IMR-90 (cell line): Measurements from ENCODE around the gene DSP. TPM values are rescaled to one million over a fixed set of nuclear protein-coding genes. Genes with fewer than 3 reads are reported as not detected.

Experiments used
- ATAC-seq: fragments of 200-7000 bp; cut with Tn5 transposase; 2 replicates; pipeline ENCODE4 v1.9.1; 2020; ENCODE audit warnings: low read depth, mild to moderate bottlenecking, moderate library complexity
- BruUV-seq: library from RNA; stranded (reverse); fragments of 400-500 nt; replicated peaks from 2 replicates; lab custom pipeline; 2021; lab: Mats Ljungman, UMichigan
- CTCF ChIA-PET: fragments of 300-600 bp; formaldehyde crosslinking; extraction: SDS; loops from one replicate; lab custom pipeline; 2021; ENCODE audit warnings: antibody characterized with exemption; lab: Yijun Ruan, JAX
- POLR2A ChIA-PET: fragments of 300-600 bp; sonication (Branson Sonifier 250); formaldehyde crosslinking; loops from one replicate; lab custom pipeline; 2022; ENCODE audit warnings: antibody characterized with exemption; ENCODE audit not compliant: unreplicated experiment; lab: Charles Lee
- DNase-seq: peaks from one replicate; pipeline ENCODE4 v3.0.0; 2013
- H2AFZ ChIP-seq: replicated peaks from 2 replicates; pipeline ENCODE3; 2013; ENCODE audit warnings: low read length, mild to moderate bottlenecking; ENCODE audit not compliant: poor library complexity
- H2AK5ac ChIP-seq: 2 replicates; pipeline ENCODE4 v1.6.1; 2013; ENCODE audit warnings: low read depth, low read length, inconsistent platforms
- H2AK9ac ChIP-seq: replicated peaks from 2 replicates; pipeline ENCODE3; 2013; ENCODE audit warnings: mild to moderate bottlenecking, low read depth, low read length, moderate library complexity; ENCODE audit not compliant: poor library complexity
- H2BK120ac ChIP-seq: 2 replicates; pipeline ENCODE4 v1.6.1; 2013; ENCODE audit warnings: low read depth, low read length, inconsistent platforms
- H2BK15ac ChIP-seq: 3 replicates; pipeline ENCODE4 v1.6.1; 2013; ENCODE audit warnings: low read depth, low read length, inconsistent platforms
- H2BK20ac ChIP-seq: 2 replicates; pipeline ENCODE4 v1.6.1; 2013; ENCODE audit warnings: low read depth, mild to moderate bottlenecking, inconsistent platforms, low read length, moderate library complexity
- H2BK5ac ChIP-seq: 2 replicates; pipeline ENCODE4 v1.6.1; 2013; ENCODE audit warnings: mild to moderate bottlenecking, low read depth, low read length, inconsistent platforms; ENCODE audit not compliant: poor library complexity, severe bottlenecking
- H3K14ac ChIP-seq: replicated peaks from 2 replicates; pipeline ENCODE4 v1.6.1; 2013; ENCODE audit warnings: low read depth, low read length, inconsistent platforms
- H3K18ac ChIP-seq: 2 replicates; pipeline ENCODE4 v1.6.1; 2013; ENCODE audit warnings: low read depth, low read length, control low read depth
- H3K23ac ChIP-seq: 2 replicates; pipeline ENCODE4 v1.6.1; 2013; ENCODE audit warnings: low read depth, low read length, inconsistent platforms
- H3K27ac ChIP-seq: 2 replicates; pipeline ENCODE4 v1.5.1; 2013; ENCODE audit warnings: mild to moderate bottlenecking, control low read depth, low read length; ENCODE audit not compliant: insufficient read depth
- H3K27me3 ChIP-seq: 2 replicates; pipeline ENCODE4 v1.6.1; 2013; ENCODE audit warnings: low read length; ENCODE audit not compliant: control insufficient read depth, insufficient read depth
- H3K36me3 ChIP-seq: 2 replicates; pipeline ENCODE4 v1.6.1; 2013; ENCODE audit warnings: low read length, mixed read lengths; ENCODE audit not compliant: control insufficient read depth, insufficient read depth
- H3K4ac ChIP-seq: 2 replicates; pipeline ENCODE4 v1.6.1; 2013; ENCODE audit warnings: low read depth, low read length, inconsistent platforms
- H3K4me1 ChIP-seq: 2 replicates; pipeline ENCODE4 v1.6.1; 2013; ENCODE audit warnings: low read length, mixed read lengths; ENCODE audit not compliant: control insufficient read depth, insufficient read depth
- H3K4me2 ChIP-seq: 2 replicates; pipeline ENCODE4 v1.6.1; 2013; ENCODE audit warnings: low read depth, mild to moderate bottlenecking, control low read depth, low read length, moderate library complexity
- H3K4me3 ChIP-seq: 2 replicates; pipeline ENCODE4 v1.5.1; 2013; ENCODE audit warnings: low read depth, mild to moderate bottlenecking, control low read depth, low read length, moderate library complexity; ENCODE audit not compliant: insufficient read depth
- H3K56ac ChIP-seq: 2 replicates; pipeline ENCODE4 v1.6.1; 2013; ENCODE audit warnings: low read length, inconsistent platforms; ENCODE audit not compliant: insufficient read depth; ENCODE audit errors: extremely low read depth
- H3K79me1 ChIP-seq, 2 experiments: 2 replicates each; pipeline ENCODE4 v1.6.1; 2013; ENCODE audit warnings: low read length in 2 of 2, inconsistent platforms in 1 of 2, low read depth in 1 of 2
- H3K9ac ChIP-seq: 2 replicates; pipeline ENCODE4 v1.6.1; 2013; ENCODE audit warnings: low read depth, low read length, control low read depth
- H3K9me1 ChIP-seq: 2 replicates; pipeline ENCODE4 v1.6.1; 2013; ENCODE audit warnings: low read length, inconsistent platforms; ENCODE audit not compliant: insufficient read depth
- H3K9me3 ChIP-seq: 2 replicates; pipeline ENCODE4 v1.6.1; 2013; ENCODE audit warnings: low read length; ENCODE audit not compliant: control insufficient read depth, insufficient read depth
- H4K20me1 ChIP-seq: 2 replicates; pipeline ENCODE4 v1.6.1; 2013; ENCODE audit warnings: low read length, inconsistent platforms; ENCODE audit not compliant: insufficient read depth
- H4K5ac ChIP-seq: 2 replicates; pipeline ENCODE4 v1.6.1; 2013; ENCODE audit warnings: mild to moderate bottlenecking, low read depth, low read length, control low read depth
- H4K8ac ChIP-seq, 2 experiments: 2 replicates each; pipeline ENCODE4 v1.6.1; 2013; ENCODE audit warnings: low read depth in 2 of 2, low read length in 2 of 2, control low read depth in 1 of 2, inconsistent platforms in 1 of 2
- H4K91ac ChIP-seq: 2 replicates; pipeline ENCODE4 v1.6.1; 2013; ENCODE audit warnings: low read depth, low read length, inconsistent platforms; ENCODE audit not compliant: insufficient read depth
- CEBPB ChIP-seq: IDR thresholded peaks from 2 replicates; pipeline ENCODE4 v1.6.1; 2012; ENCODE audit warnings: low read depth, low read length, improper control_type of control experiment
- FOS ChIP-seq: fragments of 150-350 bp; IDR thresholded peaks from 2 replicates; pipeline ENCODE4 v1.6.1; 2016; ENCODE audit warnings: low read depth, low read length
- MAFK ChIP-seq: IDR thresholded peaks from 2 replicates; pipeline ENCODE4 v1.6.1; 2012; ENCODE audit warnings: low read depth, low read length, improper control_type of control experiment
- MXI1 ChIP-seq: IDR thresholded peaks from 2 replicates; pipeline ENCODE4 v1.6.1; 2012; ENCODE audit warnings: low read depth, mild to moderate bottlenecking, low read length, moderate library complexity, borderline replicate concordance
- WGBS, 2 experiments: methylation state at CpG; one replicate each; pipeline versions ENCODE4 v1.1.5 to v1.1.7; 2013; ENCODE audit warnings: missing lambda C conversion rate in 2 of 2; ENCODE audit not compliant: insufficient read length in 1 of 2; ENCODE audit errors: extremely low coverage in 2 of 2; 5-methylcytosine and 5-hydroxymethylcytosine counted together
- dilution Hi-C: fragments of 300-500 bp; cut with HindIII; formaldehyde crosslinking; loops from one replicate; pipeline ENCODE4 v1.14.3; 2018; ENCODE audit warnings: low sequenced_read_pairs; ENCODE audit not compliant: unreplicated experiment
- in situ Hi-C: fragments of 300-500 bp; cut with MboI; formaldehyde crosslinking; loops from 3 replicates; pipeline ENCODE4 v1.14.3; 2019; ENCODE audit warnings: low sequenced_read_pairs, inconsistent platforms, mixed read lengths
- intact Hi-C: fragments of 100-400 bp; cut with micrococcal nuclease; formaldehyde crosslinking; loops from 2 replicates; pipeline ENCODE4 v1.10.0; 2022
- polyA plus RNA-seq, 3 experiments: library from polyadenylated mRNA; depleted of rRNA; stranded (reverse); fragments of >200 nt; gene quantifications; 2 replicates each; pipeline ENCODE4 v1.2.3, GENCODE V29; 2012; ENCODE audit warnings: low replicate concordance in 1 of 3
- total RNA-seq: library from RNA; depleted of rRNA; stranded (reverse); fragments of >200 nt; gene quantifications from 2 replicates; pipeline ENCODE4 v1.2.3, GENCODE V29; 2012

DSP gene
- total and polyA plus RNA-seq, 2 of the 4 experiments (the other 2 are of a cell fraction): 7.1 to 20.1 TPM

- Histone ChIP-seq H2AFZ (no peak overlapping the region), H3K14ac (no peak overlapping the region), H3K9me1 (peaks cover 6% of the 10 kb centered on the region; the same call in 1 of the 2 replicates), H3K27me3 (no peaks in the 10 kb centered on the region; the same call in 1 of the 2 replicates), H2BK120ac (no peak overlapping the region), H3K36me3 (peaks cover 4% of the 10 kb centered on the region; the same call in 1 of the 2 replicates), H4K8ac (no peak overlapping the region), H2BK5ac (no peak overlapping the region), H4K91ac (no peak overlapping the region), H2AK9ac (no peak overlapping the region), H3K79me1 (0 out of 4 replicates have a peak, but pooled peaks cover 2 to 3% of the 10 kb centered on the region in 2 experiments), H3K4me2 (no peak overlapping the region), H2AK5ac (no peak overlapping the region), H3K4ac (no peak overlapping the region), H3K9me3 (no peaks in the 10 kb centered on the region), H2BK15ac (no peak overlapping the region), H2BK20ac (no peak overlapping the region), H3K18ac (no peak overlapping the region), H3K23ac (no peak overlapping the region), H4K20me1 (no peaks in the 10 kb centered on the region), H4K5ac (no peak overlapping the region), H3K9ac (no peak overlapping the region), H3K56ac (no peak overlapping the region), H3K27ac (no peak overlapping the region), H3K4me3 (no peak overlapping the region), H3K4me1 (no peaks in the 10 kb centered on the region)
- CTCF ChIA-PET: no interaction called here
- no peak for DNase-seq
- POLR2A ChIA-PET: no interaction called here
- no CpG with 5 or more reads among the region's 2 CpGs for WGBS, 2 experiments
- intact Hi-C loops: no loop called here
- in situ Hi-C loops: no loop called here
- no TSS peak for BruUV-seq
- dilution Hi-C loops: no loop called here
- no peak for TF ChIP-seq MXI1
- no peak for TF ChIP-seq MAFK
- TF ChIP-seq CEBPB: peak; percentile 24; the same call in 1 of the 2 replicates
- TF ChIP-seq FOS: no peak
- no peak for ATAC-seq
Observed at GRCh38 chr6:7559651-7560385, 18.3 kb downstream of the DSP start.
